Sigmoid colon (tissue), 4 donors: ENCODE measurements around the gene FLCN.
A peak's percentile ranks its signal among the peaks of the same experiment; 100 is the strongest.

ENCODE experiments used
- CTCF ChIP-seq, 4 experiments: fragments of 450-650 bp in 3 of 4; fragments of 200-600 bp in 1 of 4; IDR thresholded peaks; one replicate each; pipeline ENCODE4 v1.5.1; 2016 to 2019; ENCODE audit warnings: antibody characterized with exemption in 4 of 4, mild to moderate bottlenecking in 3 of 4, moderate library complexity in 2 of 4
- EP300 ChIP-seq, 4 donors: sonication (generic); formaldehyde crosslinking; IDR thresholded peaks; one replicate each; pipeline ENCODE4 v1.6.1; 2017; ENCODE audit warnings: antibody characterized with exemption in 4 of 4
- POLR2A ChIP-seq, 2 donors: fragments of 450-650 bp; IDR thresholded peaks; one replicate each; pipeline ENCODE4 v1.6.1; 2016; ENCODE audit warnings: antibody characterized with exemption in 2 of 2, mild to moderate bottlenecking in 2 of 2, moderate library complexity in 2 of 2
- POLR2AphosphoS5 ChIP-seq, 4 donors: sonication (generic); formaldehyde crosslinking; IDR thresholded peaks; one replicate each; pipeline ENCODE4 v1.6.1; 2017; ENCODE audit warnings: antibody characterized with exemption in 4 of 4

GRCh38 chr17:17206913-17207335, 30.0 kb downstream of the FLCN start:
- TF ChIP-seq POLR2AphosphoS5 (IDR thresholded peaks at IDR 0.05): peak in 1 of 4 donors; percentile 57
- TF ChIP-seq CTCF (IDR thresholded peaks at IDR 0.05): no peak
- TF ChIP-seq EP300 (IDR thresholded peaks at IDR 0.05): no peak
- no peak for TF ChIP-seq POLR2A (IDR thresholded peaks at IDR 0.05)
